ENCODE data around the gene FLVCR2.

Gene FLVCR2

GRCh38 chr14:75626863-75627262, 48.4 kb downstream of the FLVCR2 start:
- no peak overlapping the region for H3K4me3 ChIP-seq (ENCODE audit: low read depth, low read length)
- no peak for DNase-seq (ENCODE audit: low read depth)
- TF ChIP-seq CTCF (IDR thresholded peaks at IDR 0.05; ENCODE audit: insufficient read depth, low read depth, low read length, missing control alignments): no peak

GRCh38 chr14:75627406-75627805, 49.0 kb downstream of the FLVCR2 start:
- TF ChIP-seq CTCF (IDR thresholded peaks at IDR 0.05; ENCODE audit: insufficient read depth, low read depth, low read length, missing control alignments): no peak
- no peak for DNase-seq (ENCODE audit: low read depth)
- no peak overlapping the region for H3K4me3 ChIP-seq (ENCODE audit: low read depth, low read length)

- TF ChIP-seq CTCF (IDR thresholded peaks at IDR 0.05; ENCODE audit: insufficient read depth, low read depth, low read length, missing control alignments): no peak
- no peak for DNase-seq (ENCODE audit: low read depth)
- H3K4me3 ChIP-seq (ENCODE audit: low read depth, low read length): no peak overlapping the region
Observed at GRCh38 chr14:75628816-75629215, 50.4 kb downstream of the FLVCR2 start.

- TF ChIP-seq CTCF (IDR thresholded peaks at IDR 0.05; ENCODE audit: insufficient read depth, low read depth, low read length, missing control alignments): no peak
- no peak for DNase-seq (ENCODE audit: low read depth)
- H3K4me3 ChIP-seq (ENCODE audit: low read depth, low read length): no peak overlapping the region
Observed at GRCh38 chr14:75630695-75631452, 52.5 kb downstream of the FLVCR2 start.

- TF ChIP-seq CTCF (IDR thresholded peaks at IDR 0.05; ENCODE audit: insufficient read depth, low read depth, low read length, missing control alignments): no peak
- no peak for DNase-seq (ENCODE audit: low read depth)
- H3K4me3 ChIP-seq (ENCODE audit: low read depth, low read length): no peak overlapping the region
Observed at GRCh38 chr14:75631453-75631831, 53.0 kb downstream of the FLVCR2 start.

GRCh38 chr14:75634848-75635247, 56.4 kb downstream of the FLVCR2 start:
- no peak overlapping the region for H3K4me3 ChIP-seq (ENCODE audit: low read depth, low read length)
- TF ChIP-seq CTCF (IDR thresholded peaks at IDR 0.05; ENCODE audit: insufficient read depth, low read depth, low read length, missing control alignments): no peak
- no peak for DNase-seq (ENCODE audit: low read depth)

Measured in GM12865 (cell line).